H1 (cell line): Measurements from ENCODE around the gene CAPN10. TPM values are rescaled to one million over a fixed set of nuclear protein-coding genes. Genes with fewer than 3 reads are reported as not detected.

Experiments used
- CTCF ChIA-PET: fragments of 300-600 bp; sonication (Branson Sonifier 250); formaldehyde crosslinking; loops from one replicate; lab custom pipeline; 2021; ENCODE audit not compliant: partially characterized antibody; lab: Charles Lee
- POLR2A ChIA-PET: fragments of 300-600 bp; sonication (Branson Sonifier 250); formaldehyde crosslinking; loops from one replicate; lab custom pipeline; 2021; ENCODE audit warnings: inconsistent platforms; ENCODE audit not compliant: partially characterized antibody; lab: Charles Lee
- DNase-seq, 2 experiments: peaks; one replicate each; pipeline versions ENCODE4 v3.0.0 to v3.0.0-alpha.2; 2010 to 2022; ENCODE audit warnings: low spot score in 2 of 2, low read depth in 1 of 2, mixed read lengths in 1 of 2
- FAIRE-seq: peaks from 2 replicates; lab custom pipeline; 2011; peaks lifted over from hg19 to GRCh38; lab: Jason Lieb, UNC
- H2AFZ ChIP-seq: 2 replicates; pipeline ENCODE4 v1.8.1; 2012; ENCODE audit warnings: low read length, inconsistent platforms
- H2AK5ac ChIP-seq: 2 replicates; pipeline ENCODE4 v1.6.1; 2013; ENCODE audit warnings: low read depth, low read length
- H2BK120ac ChIP-seq: replicated peaks from 2 replicates; pipeline ENCODE3; 2013; ENCODE audit warnings: low read depth, low read length, inconsistent platforms
- H2BK12ac ChIP-seq: 2 replicates; pipeline ENCODE4 v1.6.1; 2013; ENCODE audit warnings: low read depth, low read length
- H2BK15ac ChIP-seq: 2 replicates; pipeline ENCODE4 v1.6.1; 2013; ENCODE audit warnings: low read length
- H2BK20ac ChIP-seq: 2 replicates; pipeline ENCODE4 v1.6.1; 2013; ENCODE audit warnings: low read length
- H2BK5ac ChIP-seq: 2 replicates; pipeline ENCODE4 v1.6.1; 2013; ENCODE audit warnings: low read depth, low read length
- H3K14ac ChIP-seq: 2 replicates; pipeline ENCODE4 v1.6.1; 2013; ENCODE audit warnings: inconsistent platforms; ENCODE audit not compliant: insufficient read length
- H3K18ac ChIP-seq: 2 replicates; pipeline ENCODE4 v1.6.1; 2013; ENCODE audit warnings: low read length; ENCODE audit errors: extremely low read depth
- H3K23ac ChIP-seq: 2 replicates; pipeline ENCODE4 v1.6.1; 2013; ENCODE audit warnings: inconsistent platforms; ENCODE audit not compliant: insufficient read length
- H3K23me2 ChIP-seq: 2 replicates; pipeline ENCODE4 v1.6.1; 2013; ENCODE audit warnings: low read depth, low read length
- H3K27ac ChIP-seq: 2 replicates; pipeline ENCODE4 v1.6.1; 2011; ENCODE audit warnings: low read depth, low read length, inconsistent platforms
- H3K27me3 ChIP-seq, 4 experiments: replicated peaks in 1 of 4; 1 replicate in 1 of 4; 2 replicates in 3 of 4; pipeline versions ENCODE4 v1.6.1 to v1.8.1; 2011 to 2013; ENCODE audit warnings: low read length in 3 of 4, mild to moderate bottlenecking in 3 of 4, inconsistent platforms in 2 of 4, mixed read lengths in 2 of 4, moderate library complexity in 1 of 4; ENCODE audit not compliant: control insufficient read depth in 3 of 4, insufficient read depth in 3 of 4; ENCODE audit errors: extremely low read depth in 1 of 4
- H3K36me3 ChIP-seq, 4 experiments: 2 replicates each; pipeline versions ENCODE4 v1.6.1 to v1.8.1; 2011 to 2013; ENCODE audit warnings: mild to moderate bottlenecking in 4 of 4, low read length in 3 of 4, moderate library complexity in 2 of 4, control low read depth in 1 of 4, inconsistent platforms in 1 of 4; ENCODE audit not compliant: insufficient read depth in 4 of 4, control insufficient read depth in 2 of 4
- H3K4ac ChIP-seq: replicated peaks from 2 replicates; pipeline ENCODE3; 2013; ENCODE audit warnings: low read length, low read depth, mixed read lengths, inconsistent platforms; ENCODE audit not compliant: insufficient read length
- H3K4me1 ChIP-seq, 4 experiments: replicated peaks in 1 of 4; 1 replicate in 1 of 4; 2 replicates in 3 of 4; pipeline versions ENCODE4 v1.6.1 to v1.8.1; 2011 to 2013; ENCODE audit warnings: low read length in 3 of 4, inconsistent platforms in 2 of 4, mixed read lengths in 1 of 4; ENCODE audit not compliant: insufficient read depth in 4 of 4, control insufficient read depth in 3 of 4
- H3K4me2 ChIP-seq, 2 experiments: 2 replicates each; pipeline versions ENCODE4 v1.6.1 to v1.8.1; 2011 to 2013; ENCODE audit warnings: low read depth in 2 of 2, low read length in 2 of 2, control low read depth in 1 of 2, inconsistent platforms in 1 of 2, mild to moderate bottlenecking in 1 of 2; ENCODE audit not compliant: insufficient read depth in 1 of 2
- H3K4me3 ChIP-seq, 4 experiments: fragments of 200-600, 300-600 bp in 1 of 4; sonication (generic), shearing (Covaris generic), sonication (Bioruptor Twin) in 1 of 4; 2 replicates each; pipeline versions ENCODE4 v1.5.1 to v1.8.1; 2011 to 2016; ENCODE audit warnings: low read length in 4 of 4, low read depth in 3 of 4, control low read depth in 2 of 4, inconsistent platforms in 2 of 4, mild to moderate bottlenecking in 2 of 4, mixed read lengths in 1 of 4, moderate library complexity in 1 of 4; ENCODE audit not compliant: insufficient read depth in 2 of 4; ENCODE audit errors: extremely low read depth in 1 of 4
- H3K56ac ChIP-seq: replicated peaks from 2 replicates; pipeline ENCODE3; 2013; ENCODE audit warnings: low read depth, mild to moderate bottlenecking, mixed read lengths, low read length, inconsistent platforms; ENCODE audit not compliant: insufficient read length
- H3K79me1 ChIP-seq: 2 replicates; pipeline ENCODE4 v1.6.1; 2013; ENCODE audit warnings: low read depth, low read length, control low read depth
- H3K79me2 ChIP-seq, 2 experiments: 2 replicates each; pipeline versions ENCODE4 v1.6.1 to v1.8.1; 2012 to 2013; ENCODE audit warnings: low read length in 2 of 2, mild to moderate bottlenecking in 2 of 2, inconsistent platforms in 1 of 2; ENCODE audit not compliant: insufficient read depth in 2 of 2, control insufficient read depth in 1 of 2
- H3K9ac ChIP-seq, 4 experiments: replicated peaks in 1 of 4; 1 replicate in 1 of 4; 2 replicates in 3 of 4; pipeline versions ENCODE4 v1.6.1 to v1.8.1; 2011 to 2013; ENCODE audit warnings: low read depth in 3 of 4, low read length in 3 of 4, control low read depth in 2 of 4, mild to moderate bottlenecking in 2 of 4, moderate library complexity in 2 of 4, inconsistent platforms in 1 of 4; ENCODE audit errors: extremely low read depth in 1 of 4
- H3K9me3 ChIP-seq, 2 experiments: 2 replicates each; pipeline versions ENCODE4 v1.6.1 to v1.8.1; 2012 to 2013; ENCODE audit warnings: mild to moderate bottlenecking in 2 of 2, moderate library complexity in 2 of 2, control low read depth in 1 of 2, inconsistent platforms in 1 of 2, low read depth in 1 of 2, low read length in 1 of 2, mixed read lengths in 1 of 2; ENCODE audit not compliant: insufficient read depth in 2 of 2
- H4K20me1 ChIP-seq, 2 experiments: replicated peaks in 1 of 2; 2 replicates each; pipeline versions ENCODE3 to v1.8.1; 2011 to 2013; ENCODE audit warnings: inconsistent platforms in 2 of 2, low read length in 2 of 2, mild to moderate bottlenecking in 1 of 2; ENCODE audit not compliant: insufficient read depth in 2 of 2, control insufficient read depth in 1 of 2
- H4K5ac ChIP-seq: 2 replicates; pipeline ENCODE4 v1.6.1; 2013; ENCODE audit warnings: low read length, low read depth, mixed read lengths, inconsistent platforms; ENCODE audit not compliant: insufficient read length
- H4K8ac ChIP-seq: 2 replicates; pipeline ENCODE4 v1.8.0; 2013; ENCODE audit warnings: mild to moderate bottlenecking, moderate library complexity, low read length, inconsistent platforms; ENCODE audit not compliant: insufficient read depth; ENCODE audit errors: extremely low read depth
- H4K91ac ChIP-seq: replicated peaks from 2 replicates; pipeline ENCODE3; 2013; ENCODE audit warnings: low read length, mixed read lengths, inconsistent platforms; ENCODE audit not compliant: insufficient read length
- ASH2L ChIP-seq: fragments of 200-600, 300-600 bp; sonication (generic); IDR thresholded peaks from one replicate; pipeline ENCODE4 v1.7.1; 2017; ENCODE audit warnings: low read length
- BACH1 ChIP-seq: IDR thresholded peaks from 2 replicates; pipeline ENCODE4 v1.6.1; 2012; ENCODE audit warnings: low read length, improper control_type of control experiment
- CHD1 ChIP-seq: IDR thresholded peaks from 2 replicates; pipeline ENCODE4 v1.6.1; 2012; ENCODE audit warnings: low read depth, low read length, improper control_type of control experiment
- JUN ChIP-seq: IDR thresholded peaks from 2 replicates; pipeline ENCODE4 v1.6.1; 2011; ENCODE audit warnings: low read depth, mild to moderate bottlenecking, improper control_type of control experiment, low read length
- JUND ChIP-seq: IDR thresholded peaks from 2 replicates; pipeline ENCODE4 v1.6.1; 2011; ENCODE audit warnings: mild to moderate bottlenecking, improper control_type of control experiment, low read length
- KDM5A ChIP-seq: fragments of 200-600 bp; IDR thresholded peaks from 2 replicates; pipeline ENCODE4 v1.7.1; 2012; ENCODE audit warnings: mild to moderate bottlenecking, low read length, inconsistent platforms, mixed read lengths
- ZNF274 ChIP-seq: IDR thresholded peaks from 2 replicates; pipeline ENCODE4 v1.7.0; 2012; ENCODE audit warnings: low read length, borderline replicate concordance; ENCODE audit errors: extremely low read depth
- WGBS, 2 experiments: shearing (Covaris generic) in 1 of 2; methylation state at CpG; one replicate each; pipeline versions ENCODE4 v1.1.6 to v1.1.7; 2013 to 2015; ENCODE audit warnings: low lambda C conversion rate in 2 of 2, mixed read lengths in 2 of 2, inconsistent platforms in 1 of 2, low coverage in 1 of 2, missing lambda C conversion rate in 1 of 2; ENCODE audit not compliant: insufficient replicate concordance in 2 of 2, insufficient coverage in 1 of 2, insufficient read length in 1 of 2; ENCODE audit errors: extremely low coverage in 1 of 2, missing lambda C conversion rate in 1 of 2; 5-methylcytosine and 5-hydroxymethylcytosine counted together
- polyA plus RNA-seq, 7 experiments: library from polyadenylated mRNA; depleted of rRNA in 3 of 7; stranded (reverse) in 5 of 7; unstranded in 2 of 7; fragments of >200 nt in 5 of 7; fragments of 200-250 nt in 2 of 7; gene quantifications; 1 replicate in 5 of 7; 2 replicates in 1 of 7; 4 replicates in 1 of 7; pipeline versions ENCODE4 v1.2.1 to v1.2.3, GENCODE V29; 2011 to 2013; ENCODE audit warnings: missing spikeins in 2 of 7, mixed read lengths in 2 of 7
- total RNA-seq: library from RNA; stranded (reverse); fragmentation: NEBNext Ultra II Directional; extraction: Animal tissue kit (Norgen Biotek cat#: 25700); gene quantifications from 2 replicates; pipeline ENCODE4 v1.2.1, GENCODE V29; 2021
- TF ChIP-seq, protein P1 (sequence below): IDR thresholded peaks from 2 replicates; pipeline ENCODE4 v1.6.1; 2012; ENCODE audit warnings: low read length, inconsistent platforms
- TF ChIP-seq, protein P2 (sequence below): IDR thresholded peaks from 2 replicates; pipeline ENCODE4 v1.6.1; 2012; ENCODE audit warnings: inconsistent platforms
- TF ChIP-seq, protein P3 (sequence below): IDR thresholded peaks from 2 replicates; pipeline ENCODE4 v1.6.1; 2012; ENCODE audit warnings: inconsistent platforms

Gene CAPN10
- total and polyA plus RNA-seq, 2 of the 8 experiments (the other 6 are each of a cell fraction or from before 2014, with no cell fraction given), result 30.7 to 39.8 TPM

- TF ChIP-seq, protein P1, sequence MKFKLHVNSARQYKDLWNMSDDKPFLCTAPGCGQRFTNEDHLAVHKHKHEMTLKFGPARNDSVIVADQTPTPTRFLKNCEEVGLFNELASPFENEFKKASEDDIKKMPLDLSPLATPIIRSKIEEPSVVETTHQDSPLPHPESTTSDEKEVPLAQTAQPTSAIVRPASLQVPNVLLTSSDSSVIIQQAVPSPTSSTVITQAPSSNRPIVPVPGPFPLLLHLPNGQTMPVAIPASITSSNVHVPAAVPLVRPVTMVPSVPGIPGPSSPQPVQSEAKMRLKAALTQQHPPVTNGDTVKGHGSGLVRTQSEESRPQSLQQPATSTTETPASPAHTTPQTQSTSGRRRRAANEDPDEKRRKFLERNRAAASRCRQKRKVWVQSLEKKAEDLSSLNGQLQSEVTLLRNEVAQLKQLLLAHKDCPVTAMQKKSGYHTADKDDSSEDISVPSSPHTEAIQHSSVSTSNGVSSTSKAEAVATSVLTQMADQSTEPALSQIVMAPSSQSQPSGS, result no peak
- TF ChIP-seq BACH1, result no peak
- TF ChIP-seq, protein P2, sequence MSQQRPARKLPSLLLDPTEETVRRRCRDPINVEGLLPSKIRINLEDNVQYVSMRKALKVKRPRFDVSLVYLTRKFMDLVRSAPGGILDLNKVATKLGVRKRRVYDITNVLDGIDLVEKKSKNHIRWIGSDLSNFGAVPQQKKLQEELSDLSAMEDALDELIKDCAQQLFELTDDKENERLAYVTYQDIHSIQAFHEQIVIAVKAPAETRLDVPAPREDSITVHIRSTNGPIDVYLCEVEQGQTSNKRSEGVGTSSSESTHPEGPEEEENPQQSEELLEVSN, result no peak
- no peak for TF ChIP-seq CHD1
- TF ChIP-seq KDM5A, result no peak
- no peak for TF ChIP-seq ZNF274
- no peak for TF ChIP-seq JUND
- TF ChIP-seq, protein P3, sequence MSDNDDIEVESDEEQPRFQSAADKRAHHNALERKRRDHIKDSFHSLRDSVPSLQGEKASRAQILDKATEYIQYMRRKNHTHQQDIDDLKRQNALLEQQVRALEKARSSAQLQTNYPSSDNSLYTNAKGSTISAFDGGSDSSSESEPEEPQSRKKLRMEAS, result no peak
- TF ChIP-seq ASH2L, result no peak
- no peak for TF ChIP-seq JUN
- H4K91ac ChIP-seq, result no peak overlapping the region
- no peak overlapping the region for H3K27ac ChIP-seq
- H2AFZ ChIP-seq, result no peak overlapping the region
- no peak overlapping the region for H3K14ac ChIP-seq
- no peaks in the 10 kb centered on the region for H3K27me3 ChIP-seq
- no peak overlapping the region for H2BK12ac ChIP-seq
- H3K36me3 ChIP-seq, result peaks cover 0 to 8% (median 6%) of the 10 kb centered on the region in 4 experiments; a peak in 4 of 8 replicates
- ChIA-PET POLR2A (interaction anchor here (1.1 to 1.5 kb wide), 2 partner anchors 10 to 24 kb away, joined by 3 to 4 read pairs; no protein-coding TSS in a partner anchor), CTCF (interaction anchor here (1.2 to 5.1 kb wide), 3 partner anchors 12 to 26 kb away, joined by 3 to 37 read pairs (median 3); no protein-coding TSS in a partner anchor)
- no peak overlapping the region for H3K56ac ChIP-seq
- no peak for FAIRE-seq
- no peak overlapping the region for H3K4ac ChIP-seq
- H3K4me1 ChIP-seq, result peaks cover 0 to 10% (median 9%) of the 10 kb centered on the region in 4 experiments; a peak in 5 of 7 replicates
- no peak for DNase-seq
- no peak overlapping the region for H2BK15ac ChIP-seq
- H3K9me3 ChIP-seq, result no peaks in the 10 kb centered on the region
- no peak overlapping the region for H2BK20ac ChIP-seq
- peaks cover 3 to 28% of the 10 kb centered on the region in 2 experiments for H4K20me1 ChIP-seq
- no peak overlapping the region for H2AK5ac ChIP-seq
- H2BK5ac ChIP-seq, result no peak overlapping the region
- 88% methylated on average over 16 of the region's 16 CpGs; no CpG with 5 or more reads in 1 of the 2 experiments for WGBS, 2 experiments
- no peak overlapping the region for H4K5ac ChIP-seq
- peaks cover 17% of the 10 kb centered on the region for H3K79me1 ChIP-seq
- H3K23ac ChIP-seq, result no peak overlapping the region
- peaks cover 12% of the 10 kb centered on the region; the same call in 1 of the 2 replicates for H3K23me2 ChIP-seq
- no peak overlapping the region for H3K4me3 ChIP-seq
- no peak overlapping the region for H4K8ac ChIP-seq
- H3K18ac ChIP-seq, result no peak overlapping the region
- no peak overlapping the region for H2BK120ac ChIP-seq
- peaks cover 4 to 40% of the 10 kb centered on the region in 2 experiments; a peak in 3 of 4 replicates for H3K79me2 ChIP-seq
- no peak overlapping the region for H3K9ac ChIP-seq
- H3K4me2 ChIP-seq, result no peak overlapping the region
Measured at GRCh38 chr2:240589850-240590525, 3.5 kb downstream of the CAPN10 start.
